Body of pancreas (tissue), 4 donors: ENCODE data around the gene RASGRP2.

Experiments
- POLR2A ChIP-seq, 3 donors: fragments of 450-650 bp; IDR thresholded peaks; one replicate each; pipeline ENCODE4 v1.6.1; 2016; ENCODE audit warnings: antibody characterized with exemption in 3 of 3, mild to moderate bottlenecking in 2 of 3
- TF ChIP-seq, protein P1 (sequence below), 7 experiments: fragments of 450-650 bp in 4 of 7; fragments of 200-600 bp in 3 of 7; sonication (generic) in 3 of 7; IDR thresholded peaks; one replicate each; pipeline ENCODE4 v1.5.1; 2016 to 2019; ENCODE audit warnings: antibody characterized with exemption in 7 of 7

DNA sequence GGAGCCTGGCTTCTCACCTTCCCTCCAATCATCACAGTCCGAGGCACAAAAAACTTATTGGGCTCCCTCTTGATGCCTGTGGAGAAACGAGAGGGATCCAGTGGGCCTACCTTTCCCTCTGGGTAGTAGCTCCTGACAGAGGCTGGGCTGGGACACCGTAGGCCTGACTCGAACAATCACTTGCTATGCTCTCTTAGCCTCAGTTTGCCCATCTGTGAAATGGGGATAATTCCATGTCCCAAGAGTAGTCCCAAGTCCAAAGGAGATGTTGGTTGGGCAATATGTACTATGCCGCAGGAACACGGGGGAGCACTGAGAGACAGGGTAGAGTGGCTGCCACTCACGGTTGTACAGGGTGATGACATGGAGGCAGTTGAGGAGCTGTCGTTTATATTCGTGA, 7.6 kb upstream of the RASGRP2 start:
- TF ChIP-seq, protein P1, sequence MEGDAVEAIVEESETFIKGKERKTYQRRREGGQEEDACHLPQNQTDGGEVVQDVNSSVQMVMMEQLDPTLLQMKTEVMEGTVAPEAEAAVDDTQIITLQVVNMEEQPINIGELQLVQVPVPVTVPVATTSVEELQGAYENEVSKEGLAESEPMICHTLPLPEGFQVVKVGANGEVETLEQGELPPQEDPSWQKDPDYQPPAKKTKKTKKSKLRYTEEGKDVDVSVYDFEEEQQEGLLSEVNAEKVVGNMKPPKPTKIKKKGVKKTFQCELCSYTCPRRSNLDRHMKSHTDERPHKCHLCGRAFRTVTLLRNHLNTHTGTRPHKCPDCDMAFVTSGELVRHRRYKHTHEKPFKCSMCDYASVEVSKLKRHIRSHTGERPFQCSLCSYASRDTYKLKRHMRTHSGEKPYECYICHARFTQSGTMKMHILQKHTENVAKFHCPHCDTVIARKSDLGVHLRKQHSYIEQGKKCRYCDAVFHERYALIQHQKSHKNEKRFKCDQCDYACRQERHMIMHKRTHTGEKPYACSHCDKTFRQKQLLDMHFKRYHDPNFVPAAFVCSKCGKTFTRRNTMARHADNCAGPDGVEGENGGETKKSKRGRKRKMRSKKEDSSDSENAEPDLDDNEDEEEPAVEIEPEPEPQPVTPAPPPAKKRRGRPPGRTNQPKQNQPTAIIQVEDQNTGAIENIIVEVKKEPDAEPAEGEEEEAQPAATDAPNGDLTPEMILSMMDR (IDR thresholded peaks at IDR 0.05) = no peak
- no peak for TF ChIP-seq POLR2A (IDR thresholded peaks at IDR 0.05)
